ENCODE results near the gene NXPH4.
A peak's percentile ranks its signal among the peaks of the same experiment; 100 is the strongest.

Gene NXPH4

GRCh38 chr12:57182918-57183575 lies 33.5 kb upstream of the NXPH4 start:
- DNase-seq = peak; percentile 60

GRCh38 chr12:57183939-57184725 lies 32.5 kb upstream of the NXPH4 start:
- no peak for DNase-seq

- DNase-seq = no peak
Measured at GRCh38 chr12:57185403-57185802, 31.2 kb upstream of the NXPH4 start.

- no peak for DNase-seq
Measured at GRCh38 chr12:57185906-57186508, 30.6 kb upstream of the NXPH4 start.

GRCh38 chr12:57187222-57188089 lies 29.1 kb upstream of the NXPH4 start:
- DNase-seq = no peak

GRCh38 chr12:57188090-57188425 lies 28.5 kb upstream of the NXPH4 start:
- no peak for DNase-seq

GRCh38 chr12:57190037-57190436 lies 26.6 kb upstream of the NXPH4 start:
- no peak for DNase-seq

GRCh38 chr12:57190821-57191220 lies 25.8 kb upstream of the NXPH4 start:
- no peak for DNase-seq

- no peak for DNase-seq
Measured at GRCh38 chr12:57191410-57191809, 25.2 kb upstream of the NXPH4 start.

GRCh38 chr12:57192920-57193319 lies 23.7 kb upstream of the NXPH4 start:
- DNase-seq = no peak

- DNase-seq = no peak
Measured at GRCh38 chr12:57193706-57194245, 22.8 kb upstream of the NXPH4 start.

GRCh38 chr12:57194253-57194652 lies 22.3 kb upstream of the NXPH4 start:
- no peak for DNase-seq

GRCh38 chr12:57195186-57195585 lies 21.4 kb upstream of the NXPH4 start:
- DNase-seq = no peak

GRCh38 chr12:57195611-57196371 lies 20.8 kb upstream of the NXPH4 start:
- DNase-seq = no peak

GRCh38 chr12:57196439-57196838 lies 20.2 kb upstream of the NXPH4 start:
- DNase-seq = no peak

- DNase-seq = no peak
Measured at GRCh38 chr12:57196956-57197355, 19.6 kb upstream of the NXPH4 start.

- DNase-seq = no peak
Measured at GRCh38 chr12:57198329-57198728, 18.3 kb upstream of the NXPH4 start.

GRCh38 chr12:57199191-57199590 lies 17.4 kb upstream of the NXPH4 start:
- no peak for DNase-seq

GRCh38 chr12:57200497-57200896 lies 16.1 kb upstream of the NXPH4 start:
- no peak for DNase-seq

GRCh38 chr12:57201219-57201618 lies 15.4 kb upstream of the NXPH4 start:
- no peak for DNase-seq

GRCh38 chr12:57201631-57202030 lies 15.0 kb upstream of the NXPH4 start:
- no peak for DNase-seq

- no peak for DNase-seq
Measured at GRCh38 chr12:57202321-57202720, 14.3 kb upstream of the NXPH4 start.
